Neural cell (in vitro differentiated cells): ENCODE results near the gene ABCA13.

Experiments used
- CTCF ChIP-seq: fragments of 450-650 bp; IDR thresholded peaks from 2 replicates; pipeline ENCODE4 v1.5.1; 2014; ENCODE audit warnings: antibody characterized with exemption, mild to moderate bottlenecking, moderate library complexity; ENCODE audit not compliant: poor library complexity, severe bottlenecking
- SMC3 ChIP-seq: fragments of 450-650 bp; conservative IDR thresholded peaks from 2 replicates; pipeline ENCODE4 v1.6.1; 2014; ENCODE audit warnings: antibody characterized with exemption, mild to moderate bottlenecking, moderate library complexity; ENCODE audit not compliant: poor library complexity

GRCh38 chr7:48305661-48306060 lies 134.4 kb downstream of the ABCA13 start:
- no peak for TF ChIP-seq CTCF
- TF ChIP-seq SMC3 = no peak
